Activated CD8-positive, alpha-beta memory T cell treated with anti-CD3 and anti-CD28 coated beads, Interleukin-2, amount 50 U/mL, for 24 hours (primary cell): ENCODE measurements around the gene KRT73.

Experiments used
- DNase-seq: peaks from one replicate; pipeline ENCODE4 v3.0.0-alpha.2; 2020; ENCODE audit errors: extremely low read depth

The KRT73 gene

DNA sequence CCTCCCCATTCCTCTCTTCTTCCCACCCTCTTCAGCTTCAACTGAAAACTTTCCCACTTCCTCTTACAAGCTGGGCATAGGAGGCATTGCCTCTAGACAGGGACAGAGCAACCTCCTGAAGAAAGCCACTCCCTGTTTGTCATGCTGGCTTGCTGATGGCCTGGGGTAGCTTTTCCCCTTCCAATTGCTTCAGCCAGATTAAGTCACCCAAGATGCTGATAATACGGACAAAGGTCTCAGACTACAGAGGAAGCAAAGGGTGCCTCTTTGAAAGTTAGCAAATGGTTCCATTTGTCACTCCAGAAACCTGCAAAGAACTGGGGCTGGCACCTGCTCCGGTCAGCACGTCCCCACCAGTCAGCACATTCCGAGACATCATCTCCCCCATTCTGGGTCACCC is 27.6 kb upstream of the KRT73 start:
- DNase-seq, result no peak

DNA sequence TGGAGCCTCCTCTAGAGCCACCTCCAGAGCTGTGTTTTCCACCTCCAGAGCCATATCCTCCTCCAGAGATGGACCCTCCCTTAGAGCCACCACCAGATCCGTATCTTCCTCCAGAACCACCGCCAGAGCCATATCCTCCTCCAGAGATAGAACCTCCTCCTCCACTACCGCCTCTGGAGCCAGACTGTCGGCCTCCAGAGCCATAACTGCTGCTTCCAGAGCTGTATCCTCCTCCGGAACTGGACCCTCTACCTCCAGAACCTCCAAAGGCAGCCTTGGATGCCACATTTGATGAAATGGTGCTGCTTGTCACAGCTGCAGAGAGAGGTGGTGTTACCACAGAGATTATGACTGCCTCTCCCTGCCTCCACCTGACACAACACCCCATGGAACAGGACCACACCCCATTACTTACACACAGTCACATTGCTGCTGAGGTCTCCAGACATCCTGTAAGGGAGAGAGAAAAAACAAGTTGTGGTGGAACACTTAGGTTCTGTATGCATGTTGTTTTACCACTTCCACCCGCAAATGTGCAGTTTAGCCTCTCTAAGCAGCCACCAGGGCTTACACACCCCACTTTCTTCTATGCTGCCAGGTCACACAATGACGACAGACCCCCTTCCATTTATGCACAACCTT is 26.9 kb upstream of the KRT73 start:
- no peak for DNase-seq

DNA sequence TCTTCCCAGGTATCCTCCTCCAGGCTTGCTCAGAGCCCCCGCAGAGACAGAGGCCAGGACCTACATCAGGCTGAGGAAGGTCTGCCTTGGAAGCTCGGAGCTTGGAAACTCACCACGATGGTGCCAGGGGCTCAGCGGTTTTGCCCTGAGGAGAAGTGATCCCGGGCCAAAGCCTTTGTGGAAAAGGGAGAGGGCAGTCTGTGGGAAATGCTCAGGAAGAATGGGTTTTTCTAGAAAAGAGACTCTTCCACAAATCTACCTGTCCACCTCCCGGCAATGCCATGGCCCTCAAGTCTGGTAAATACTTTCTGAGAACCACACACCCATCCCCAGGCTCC is 25.7 kb upstream of the KRT73 start:
- no peak for DNase-seq

DNA sequence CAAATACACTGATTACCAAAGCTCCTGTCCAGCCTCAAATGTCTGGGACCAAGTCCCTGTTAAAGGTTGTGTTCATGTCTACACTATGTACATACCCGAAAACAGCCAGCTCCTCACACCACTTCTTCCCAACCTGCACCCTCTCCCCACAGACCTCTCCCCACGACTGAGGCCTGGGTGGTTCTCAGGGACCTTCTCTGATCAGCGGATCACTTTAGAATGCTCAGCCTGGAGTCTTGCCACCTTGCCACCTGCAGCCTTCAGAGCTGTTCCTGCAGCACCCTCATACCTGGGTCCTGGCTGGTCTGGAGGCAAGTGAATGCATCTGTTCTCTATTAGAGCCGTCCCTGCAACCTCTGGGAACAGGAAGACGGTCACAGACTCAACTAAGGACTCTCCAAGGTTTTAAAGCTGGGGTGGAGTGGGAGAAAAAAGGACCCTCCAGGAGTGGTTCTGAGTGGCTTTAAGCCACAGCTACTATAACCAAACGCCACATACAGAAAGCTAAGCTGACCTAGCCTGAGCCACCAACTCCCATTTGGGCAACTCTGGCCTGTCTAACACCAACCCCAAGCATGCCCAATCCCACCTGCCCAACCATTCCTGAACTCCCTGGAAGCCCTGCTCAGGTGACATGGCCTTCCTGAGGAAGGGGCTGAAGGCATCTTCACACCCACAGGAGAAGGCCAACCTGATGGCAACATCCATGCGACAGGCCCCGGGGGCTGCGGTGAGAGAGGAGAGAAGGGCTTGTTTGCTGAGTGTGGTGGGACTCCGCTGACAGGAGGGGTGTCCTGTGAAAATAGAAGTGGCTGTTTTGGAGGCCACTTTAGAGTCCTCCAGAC is 25.1 kb upstream of the KRT73 start:
- no peak for DNase-seq

DNA sequence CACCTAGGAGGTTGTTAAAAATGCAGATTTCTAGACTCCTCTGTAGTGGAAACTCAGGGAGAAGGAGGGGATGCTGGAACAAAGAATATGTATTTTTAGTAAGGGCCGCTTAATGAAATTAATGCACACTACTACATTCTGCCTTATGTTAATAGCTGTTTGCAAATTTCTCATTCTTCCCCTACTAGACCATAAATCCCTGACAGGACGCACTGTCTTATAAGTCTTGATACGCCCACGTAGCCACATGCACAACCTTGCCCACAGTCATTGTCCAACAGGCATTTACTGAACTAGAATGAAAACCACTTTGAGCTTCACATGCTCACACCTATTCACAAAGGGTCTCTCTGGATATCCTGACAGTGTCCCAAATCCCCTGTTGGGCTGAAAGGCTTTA is 23.1 kb upstream of the KRT73 start:
- no peak for DNase-seq

DNA sequence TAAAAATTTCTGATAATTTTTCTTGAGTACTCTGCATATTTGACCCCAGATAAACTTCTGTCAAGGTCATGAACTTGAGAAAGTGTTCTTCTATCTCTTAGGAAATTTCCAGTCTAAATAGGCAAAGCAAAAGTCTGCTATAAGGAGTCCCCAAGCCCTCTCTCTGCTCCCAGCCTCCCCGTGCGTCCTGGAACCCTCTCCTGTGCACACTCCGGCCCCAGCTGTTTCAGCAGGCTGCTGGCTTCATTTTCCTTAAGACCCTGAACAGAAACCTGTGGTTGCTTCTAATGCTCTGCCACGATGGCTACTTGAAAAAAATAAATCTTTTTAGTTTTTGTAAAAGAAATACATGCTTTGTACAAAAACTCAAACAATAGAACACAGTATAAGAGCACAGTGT is 18.9 kb upstream of the KRT73 start:
- DNase-seq, result no peak

DNA sequence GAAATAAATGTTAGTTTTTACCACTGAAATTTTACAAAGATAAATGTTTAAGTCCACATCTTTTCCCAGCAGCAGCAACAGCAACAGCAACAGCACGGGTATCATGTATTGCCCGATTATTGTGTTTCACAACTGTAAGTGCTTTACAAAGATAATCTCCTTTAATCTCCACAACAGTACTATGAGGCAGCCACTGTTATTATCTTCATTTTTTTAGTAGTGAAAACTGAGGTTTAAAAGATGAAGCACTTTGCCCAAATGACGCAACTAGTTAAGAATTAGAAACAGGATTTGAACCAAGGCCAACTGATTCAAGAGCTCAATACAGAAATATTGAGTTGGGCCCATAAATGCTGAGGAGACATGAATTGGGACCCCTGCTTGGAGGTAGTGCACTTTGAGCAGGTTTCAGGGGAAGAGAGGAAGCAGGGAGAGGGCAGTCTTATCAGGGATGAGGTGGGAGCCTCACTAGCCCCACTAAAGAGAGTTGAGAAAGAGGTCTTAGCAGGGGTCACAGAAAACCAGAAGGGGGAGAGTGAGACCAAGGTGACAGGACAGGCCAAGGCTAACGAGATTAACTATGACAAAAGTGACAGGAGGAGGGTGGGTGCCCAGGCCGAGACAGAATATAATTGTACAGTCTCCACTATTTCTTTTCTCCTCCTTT is 18.4 kb upstream of the KRT73 start:
- DNase-seq, result no peak

DNA sequence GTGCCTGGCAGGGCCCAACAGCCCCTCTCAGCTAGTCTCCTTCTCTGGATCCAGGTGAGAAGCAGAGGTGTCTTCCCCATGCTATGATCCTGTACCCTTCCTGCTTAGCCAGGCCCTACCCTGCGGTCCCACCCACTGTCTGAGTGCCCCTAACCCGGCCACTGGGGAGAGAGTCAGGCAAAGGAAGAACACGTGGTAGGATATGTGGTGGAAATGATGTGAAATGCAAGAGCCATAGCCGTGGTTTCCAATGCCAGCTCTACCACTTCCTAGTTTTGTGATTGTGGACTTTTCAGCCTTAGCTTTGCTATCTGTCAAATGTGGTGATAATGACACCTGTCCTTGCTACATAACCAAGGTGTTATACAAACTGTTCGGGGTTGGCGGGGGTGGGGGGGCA is 17.8 kb upstream of the KRT73 start:
- DNase-seq, result no peak

DNA sequence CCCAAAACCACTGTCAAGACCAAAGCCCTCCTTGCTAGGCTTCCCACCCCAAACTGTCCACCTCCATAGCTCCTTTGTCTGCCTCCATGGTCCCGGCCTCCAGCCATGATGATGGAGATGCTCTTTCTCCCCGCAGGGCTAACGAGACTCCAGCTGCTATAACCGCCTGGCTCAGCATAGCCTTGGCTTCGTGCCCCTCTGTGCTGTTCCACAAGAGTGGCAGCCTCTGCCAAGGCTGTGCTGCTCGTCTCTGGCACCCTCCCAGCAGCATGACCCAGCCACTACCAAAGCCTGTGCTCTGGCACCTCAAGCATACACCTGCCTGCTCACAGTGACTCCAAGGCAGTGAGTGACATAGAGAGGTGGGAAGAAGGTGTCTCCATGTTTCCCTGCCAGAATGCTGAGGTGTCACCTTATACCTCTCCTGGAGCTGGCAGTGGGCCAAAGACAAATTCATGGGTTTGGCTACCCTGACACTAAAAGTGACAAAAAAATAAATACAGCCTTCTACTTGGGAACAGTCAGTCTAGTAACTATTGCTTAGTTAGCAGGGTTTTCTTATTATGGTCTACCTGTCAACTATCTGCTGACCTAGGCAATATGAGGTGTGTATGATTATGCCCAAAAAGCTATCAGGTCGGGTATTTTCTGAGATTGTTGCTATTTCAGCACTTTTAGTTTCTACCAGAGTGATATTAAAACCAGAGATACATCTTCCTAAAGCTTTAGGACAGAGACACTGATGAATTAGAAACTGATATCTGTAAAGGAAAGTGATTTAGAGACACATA is 16.1 kb upstream of the KRT73 start:
- no peak for DNase-seq

DNA sequence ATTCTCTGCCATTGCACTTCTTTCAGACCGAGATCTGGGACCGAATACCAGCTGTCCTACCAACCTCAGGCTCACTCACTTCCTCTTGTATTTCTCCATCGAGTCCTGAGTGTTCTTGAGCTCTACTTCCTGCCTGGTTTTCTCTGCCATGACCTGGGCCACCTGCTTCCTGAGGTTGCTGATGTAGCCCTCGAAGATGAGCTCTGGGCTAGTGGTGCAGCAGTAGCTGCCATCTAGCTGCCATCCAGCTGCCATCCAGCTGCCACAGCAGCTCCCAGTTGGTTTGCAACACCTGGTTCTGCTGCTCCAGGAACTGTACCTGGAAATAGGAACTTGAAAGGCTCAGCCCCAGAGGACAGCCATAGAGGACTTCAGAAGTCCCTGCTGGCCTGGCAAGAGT is 15.0 kb upstream of the KRT73 start:
- DNase-seq, result no peak

DNA sequence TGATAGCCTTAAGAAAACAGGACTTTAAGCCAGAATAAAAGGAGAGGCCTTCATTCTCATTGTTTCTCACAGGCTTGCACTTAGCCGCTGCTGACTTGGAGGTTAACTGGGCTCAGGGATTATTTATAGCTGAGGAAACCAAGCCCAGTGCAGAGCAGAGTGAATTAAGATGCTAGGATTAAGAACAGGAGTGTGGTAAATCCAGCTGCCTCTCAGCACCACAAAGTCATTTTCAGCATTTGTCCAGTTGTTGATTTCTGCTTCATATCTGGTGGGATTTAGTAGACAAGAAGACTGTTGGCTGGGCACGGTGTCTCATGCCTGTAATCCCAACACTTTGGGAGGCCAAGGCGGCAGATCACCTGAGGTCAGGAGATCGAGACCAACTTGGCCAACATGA is 14.3 kb upstream of the KRT73 start:
- no peak for DNase-seq

DNA sequence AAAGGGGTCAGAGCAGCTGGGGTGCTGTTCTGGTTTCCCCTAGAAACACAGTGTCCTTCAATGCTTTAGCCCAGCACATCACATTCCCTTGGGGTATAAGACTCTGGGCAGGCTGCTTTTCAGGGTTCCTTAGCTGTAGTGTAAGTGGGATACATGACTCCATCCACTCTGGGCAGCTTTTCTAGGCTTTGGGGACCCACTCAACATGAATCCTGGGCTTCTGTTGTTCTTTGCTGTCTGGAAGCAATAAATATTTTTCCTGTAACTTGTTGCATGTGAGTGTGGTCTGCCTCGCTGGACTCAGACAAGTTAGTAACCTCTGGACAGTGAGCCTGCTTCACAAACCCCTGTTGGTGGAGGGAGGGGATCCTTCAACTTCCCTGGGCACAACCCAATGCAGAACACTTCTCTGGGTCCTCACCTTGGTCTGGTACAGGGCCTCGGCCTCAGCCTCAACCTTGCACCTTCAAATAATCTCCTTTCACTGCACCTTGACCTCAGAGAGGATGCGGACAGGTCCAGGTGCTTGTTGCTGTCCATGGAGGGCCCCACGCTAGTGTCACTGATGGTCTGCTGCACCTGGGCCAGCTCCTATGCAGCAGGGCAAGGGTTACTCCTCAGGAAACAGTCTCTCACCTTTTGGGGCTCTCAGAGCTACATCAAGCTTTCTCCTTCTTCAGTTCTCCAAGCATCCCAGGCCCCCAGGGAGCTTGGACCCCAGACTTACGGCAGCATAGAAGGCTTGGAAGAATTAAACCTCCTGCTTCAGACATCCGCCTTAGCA is 13.5 kb upstream of the KRT73 start:
- no peak for DNase-seq

DNA sequence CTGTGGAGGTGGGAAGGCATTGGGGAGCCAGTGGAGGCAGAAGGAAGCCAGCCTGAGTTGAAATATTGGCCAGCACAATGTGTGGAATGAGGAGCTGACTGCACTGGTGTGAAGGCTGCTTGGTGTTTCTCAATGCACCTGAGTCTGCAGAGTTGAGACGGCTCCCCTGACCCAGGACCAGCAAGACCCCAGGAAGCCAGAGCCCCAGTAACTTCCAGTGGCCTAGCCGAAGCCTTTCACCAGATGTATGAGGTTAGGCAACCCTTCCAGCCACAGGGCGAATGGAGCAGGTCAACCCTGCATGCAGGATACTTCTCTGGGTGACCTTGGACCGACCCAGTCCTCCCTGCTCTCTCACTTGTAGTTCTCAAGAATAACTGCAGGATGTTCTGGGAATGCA is 12.9 kb upstream of the KRT73 start:
- no peak for DNase-seq

DNA sequence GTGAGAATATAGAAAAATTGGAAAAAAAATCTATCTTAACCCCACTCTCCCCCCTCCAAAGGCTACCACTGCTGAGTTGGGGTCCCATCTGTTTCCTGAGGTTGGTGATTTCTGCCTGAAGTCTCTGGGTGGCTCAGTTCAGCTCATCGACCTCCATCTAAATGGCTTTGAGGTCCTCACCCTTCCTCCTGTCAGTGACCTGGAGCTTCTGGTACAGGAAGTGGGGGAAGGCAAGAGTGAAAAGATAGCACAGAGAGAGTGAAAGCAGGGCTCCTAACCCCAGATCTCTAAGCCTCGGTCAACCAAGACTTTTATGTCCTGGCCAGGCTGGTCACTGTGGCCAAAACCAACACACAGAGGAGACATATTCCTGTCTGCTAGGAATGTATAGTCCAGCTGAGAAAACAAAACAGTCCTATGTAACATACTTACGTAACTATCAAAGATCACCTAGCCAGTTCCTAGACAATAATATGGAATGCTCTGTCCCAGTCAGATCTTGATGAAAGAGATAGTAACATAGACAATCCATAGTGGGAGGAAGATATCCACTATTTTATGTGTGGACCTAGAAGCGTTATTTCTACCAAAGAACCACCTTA is 12.3 kb upstream of the KRT73 start:
- DNase-seq, result no peak

DNA sequence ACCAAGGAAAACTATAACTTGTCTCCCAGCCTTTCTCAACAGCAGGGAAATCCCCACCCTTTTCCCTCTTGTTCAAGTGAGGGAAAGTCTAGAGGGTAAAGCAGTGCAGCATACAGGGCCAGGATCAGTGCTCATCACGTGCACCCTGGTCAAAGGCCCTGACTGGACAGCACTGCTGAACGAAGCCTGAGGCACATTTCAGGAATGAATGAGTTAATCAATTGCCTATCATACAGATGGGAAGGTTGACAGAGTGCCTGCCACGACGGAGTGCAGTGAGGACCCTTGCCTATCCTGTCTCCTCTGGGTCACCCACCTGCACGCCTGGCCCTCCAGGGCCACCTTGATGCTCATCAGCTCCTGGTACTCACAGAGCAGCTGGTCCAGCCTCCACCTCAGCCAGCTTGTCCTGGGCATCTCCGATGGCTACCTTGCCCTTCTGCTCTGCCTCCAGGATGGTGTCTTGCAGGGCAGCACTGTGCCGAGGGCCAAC is 11.7 kb upstream of the KRT73 start:
- no peak for DNase-seq

DNA sequence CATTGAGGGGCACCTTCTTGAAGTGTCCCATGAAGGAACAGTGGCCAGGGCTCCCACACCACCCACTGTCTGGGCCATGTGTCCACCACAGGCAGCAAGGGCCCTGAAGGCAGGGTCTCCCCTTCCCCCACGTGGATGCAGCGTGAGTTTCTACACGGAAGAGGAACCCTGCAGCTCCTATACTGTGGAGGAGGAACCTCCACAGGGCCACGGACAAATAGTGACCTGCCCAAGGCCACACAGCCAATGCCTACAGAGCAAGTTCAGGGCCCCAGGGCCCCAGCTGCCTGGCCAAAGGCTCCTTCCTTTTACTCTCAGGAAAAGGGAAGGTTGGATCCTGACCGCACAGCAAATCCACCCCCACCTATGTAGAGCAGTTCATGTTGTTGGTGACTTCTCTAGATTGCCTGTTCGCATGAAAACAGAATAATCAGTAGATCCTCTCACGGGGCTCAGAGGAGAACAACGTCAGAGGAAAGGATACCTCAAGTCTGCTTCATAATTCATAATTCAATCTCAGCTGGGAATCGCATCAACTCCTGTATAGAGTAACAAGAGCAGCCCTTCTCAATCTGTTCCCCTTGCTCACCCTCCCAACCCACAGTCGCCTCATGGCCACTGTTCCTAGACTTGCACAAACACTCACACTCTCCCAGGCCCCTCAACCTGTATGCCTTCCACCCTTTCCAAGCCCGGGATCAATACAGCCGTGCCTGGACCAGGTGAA is 11.1 kb upstream of the KRT73 start:
- no peak for DNase-seq

DNA sequence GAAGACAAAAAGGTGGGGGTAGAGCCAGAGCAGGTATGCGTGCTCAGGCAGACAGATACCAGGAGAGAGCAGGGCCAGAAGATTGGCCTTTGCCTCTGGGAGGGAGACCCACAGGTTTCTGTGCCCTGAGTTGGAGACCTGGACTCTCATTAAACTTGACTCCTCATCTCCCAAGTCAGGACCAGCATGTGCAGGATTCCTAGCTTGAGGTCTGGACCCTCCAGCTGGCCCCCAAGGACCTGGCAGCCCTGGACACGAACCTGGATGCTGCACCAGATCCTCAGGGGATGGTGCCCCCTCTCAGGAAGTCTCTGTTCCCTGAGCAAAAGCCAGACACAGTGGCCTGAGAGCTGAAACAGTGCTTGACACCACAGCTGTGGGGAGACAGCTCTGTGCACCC is 10.5 kb upstream of the KRT73 start:
- DNase-seq, result no peak

DNA sequence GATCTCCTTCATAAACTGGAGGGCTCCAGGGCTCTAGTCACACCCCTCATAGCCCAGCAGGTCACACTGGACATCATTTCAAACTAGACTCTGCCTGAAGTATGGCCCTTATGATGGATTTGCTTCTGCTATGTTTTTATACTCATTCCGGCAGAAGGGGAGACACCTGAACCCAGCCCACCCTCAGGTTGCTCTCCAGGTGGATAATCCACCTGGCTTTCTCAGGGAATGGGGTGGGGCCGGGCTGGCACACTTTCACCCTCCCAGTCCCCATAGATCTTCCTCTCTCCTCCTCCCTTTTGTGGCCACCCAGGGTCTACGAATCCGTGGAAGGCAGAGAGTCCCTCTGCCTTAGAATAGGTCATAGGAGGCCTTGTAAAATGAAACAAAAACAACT is 9.8 kb upstream of the KRT73 start:
- DNase-seq, result no peak

DNA sequence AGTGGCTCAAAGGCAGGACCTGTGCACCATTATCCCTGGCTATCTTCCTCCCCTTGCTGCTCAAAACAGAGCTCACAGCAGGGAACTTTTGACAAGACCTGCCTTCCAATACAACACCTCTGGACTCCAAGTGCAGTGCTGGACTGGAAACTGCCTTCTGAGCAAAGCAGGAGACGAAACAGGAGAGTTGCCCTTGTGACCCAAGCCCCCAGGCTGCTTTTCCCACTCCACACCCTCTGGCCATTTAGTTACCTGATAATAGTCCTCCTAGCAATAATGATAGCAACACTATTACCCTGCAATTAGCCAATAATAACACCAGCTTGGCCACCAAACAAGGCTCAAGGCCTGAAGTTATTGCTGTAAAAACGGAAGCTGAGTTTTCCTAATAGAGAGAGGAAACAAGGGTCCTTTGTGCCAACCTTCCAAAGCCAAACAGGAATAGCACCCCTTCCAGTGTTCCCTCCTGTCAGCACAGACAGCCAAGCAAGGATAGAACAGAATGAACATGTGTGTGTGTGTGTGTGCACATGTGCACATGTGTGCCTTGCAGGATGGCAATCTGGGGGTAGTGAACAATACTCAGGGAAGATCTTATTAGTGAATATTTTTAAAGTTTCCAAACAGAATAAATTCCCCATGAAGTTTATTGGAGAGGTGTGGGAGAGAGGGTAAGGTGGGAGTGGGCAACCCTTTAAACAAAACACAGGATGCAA is 9.2 kb upstream of the KRT73 start:
- no peak for DNase-seq

DNA sequence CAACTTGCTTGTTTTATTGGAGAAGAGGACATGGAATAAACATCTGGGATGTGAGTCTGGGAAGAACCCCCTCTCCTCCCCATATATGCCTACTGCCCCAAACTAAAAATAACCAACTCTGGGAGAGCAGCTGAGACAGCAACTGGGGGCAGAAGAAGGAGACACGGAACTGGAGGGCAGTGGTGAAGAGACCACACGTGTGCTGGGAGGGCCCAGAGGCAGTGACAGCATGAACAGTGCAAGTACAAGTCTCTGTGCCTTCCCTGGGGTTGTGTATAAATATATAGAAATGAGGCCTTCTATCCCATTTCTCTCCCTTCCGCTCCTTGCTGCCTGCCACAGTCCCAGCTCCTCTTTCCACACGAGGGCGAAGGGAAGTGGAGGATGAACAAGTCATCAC is 4.0 kb upstream of the KRT73 start:
- no peak for DNase-seq
